GM12878 (cell line): ENCODE measurements around the gene CXCL12. TPM values are rescaled to one million over a fixed set of nuclear protein-coding genes. Genes with fewer than 3 reads are reported as not detected.

Experiments
- ATAC-seq: fragments of 200-7000 bp; cut with Tn5 transposase; 3 replicates; pipeline ENCODE4 v1.9.1; 2020; ENCODE audit warnings: mild to moderate bottlenecking, moderate library complexity
- BruUV-seq: library from RNA; stranded (reverse); fragments of 400-500 nt; replicated peaks from 2 replicates; lab custom pipeline; 2021; lab: Mats Ljungman, UMichigan
- CTCF ChIA-PET: fragments of 300-600 bp; sonication (Branson Sonifier 250); formaldehyde crosslinking; extraction: SDS; loops from one replicate; lab custom pipeline; 2021; ENCODE audit warnings: inconsistent platforms; lab: Yijun Ruan, JAX
- POLR2A ChIA-PET: fragments of 350-600 bp; formaldehyde crosslinking; extraction: SDS; loops from one replicate; lab custom pipeline; 2021; ENCODE audit warnings: inconsistent platforms; lab: Charles Lee
- RAD21 ChIA-PET: fragments of 300-600 bp; sonication (Branson Sonifier 250); formaldehyde crosslinking; loops from one replicate; lab custom pipeline; 2023; ENCODE audit warnings: antibody characterized with exemption; ENCODE audit not compliant: unreplicated experiment; lab: Charles Lee
- SMC1A ChIA-PET: fragments of 300-600 bp; sonication (Branson Sonifier 250); formaldehyde crosslinking; loops from one replicate; lab custom pipeline; 2023; ENCODE audit not compliant: unreplicated experiment, uncharacterized antibody; lab: Charles Lee
- DNase-seq: peaks from one replicate; pipeline ENCODE4 v3.0.0-alpha.2; 2011; ENCODE audit warnings: low read depth, low spot score
- FAIRE-seq: peaks from 3 replicates; lab custom pipeline; 2011; peaks lifted over from hg19 to GRCh38; lab: Jason Lieb, UNC
- H2AFZ ChIP-seq: 2 replicates; pipeline ENCODE4 v1.6.0; 2011; ENCODE audit warnings: low read depth, low read length, control low read depth; ENCODE audit not compliant: control insufficient read depth
- H3K27ac ChIP-seq: 2 replicates; pipeline ENCODE4 v1.5.1; 2011; ENCODE audit warnings: control low read depth; ENCODE audit not compliant: control insufficient read depth, insufficient read depth
- H3K27me3 ChIP-seq, 2 experiments: replicated peaks in 1 of 2; 2 replicates each; pipeline versions ENCODE4 v1.6.0 to v1.6.1; 2011; ENCODE audit warnings: low read length in 1 of 2; ENCODE audit not compliant: control insufficient read depth in 2 of 2, insufficient read depth in 2 of 2
- H3K36me3 ChIP-seq, 2 experiments: 2 replicates each; pipeline ENCODE4 v1.5.1; 2011; ENCODE audit warnings: low read length in 1 of 2; ENCODE audit not compliant: control insufficient read depth in 2 of 2, insufficient read depth in 2 of 2
- H3K4me1 ChIP-seq: 2 replicates; pipeline ENCODE4 v1.6.1; 2011; ENCODE audit warnings: mild to moderate bottlenecking, low read length, moderate library complexity, mixed read lengths; ENCODE audit not compliant: control insufficient read depth, insufficient read depth
- H3K4me2 ChIP-seq: 2 replicates; pipeline ENCODE4 v1.6.0; 2011; ENCODE audit warnings: control low read depth; ENCODE audit not compliant: control insufficient read depth, insufficient read depth
- H3K4me3 ChIP-seq: fragments of 200-600 bp; sonication (generic); 2 replicates; pipeline ENCODE4 v1.5.1; 2016
- H3K79me2 ChIP-seq: 2 replicates; pipeline ENCODE4 v1.6.0; 2011; ENCODE audit warnings: low read length; ENCODE audit not compliant: control insufficient read depth, insufficient read depth
- H3K9ac ChIP-seq: 2 replicates; pipeline ENCODE4 v1.8.0; 2011; ENCODE audit warnings: low read length, control low read depth, mixed read lengths; ENCODE audit not compliant: control insufficient read depth, insufficient read depth
- H3K9me3 ChIP-seq: replicated peaks from 3 replicates; pipeline ENCODE4 v1.5.1; 2011; ENCODE audit warnings: mild to moderate bottlenecking, low read length; ENCODE audit not compliant: control insufficient read depth, insufficient read depth
- H4K20me1 ChIP-seq: 2 replicates; pipeline ENCODE4 v1.6.0; 2011; ENCODE audit not compliant: control insufficient read depth, insufficient read depth
- ASH2L ChIP-seq: fragments of 300-600, 200-600 bp; sonication (generic); IDR thresholded peaks from 2 replicates; pipeline ENCODE4 v1.6.1; 2017; ENCODE audit warnings: low read depth, mild to moderate bottlenecking, borderline replicate concordance
- ATF7 ChIP-seq: fragments of 450-650 bp; IDR thresholded peaks from 2 replicates; pipeline ENCODE4 v1.6.1; 2016; ENCODE audit warnings: low read depth, mild to moderate bottlenecking
- BCL3 ChIP-seq: IDR thresholded peaks from 2 replicates; pipeline ENCODE4 v1.6.1; 2011; ENCODE audit warnings: borderline replicate concordance, low read depth, mild to moderate bottlenecking, moderate library complexity, low read length; ENCODE audit not compliant: insufficient read depth, poor library complexity, severe bottlenecking
- CEBPB ChIP-seq, 2 experiments: fragments of 150-350 bp in 1 of 2; IDR thresholded peaks; 2 replicates each; pipeline ENCODE4 v1.6.1; 2012 to 2014; ENCODE audit warnings: low read depth in 2 of 2, low read length in 2 of 2, borderline replicate concordance in 1 of 2, inconsistent platforms in 1 of 2
- E2F8 ChIP-seq: fragments of 450-650 bp; IDR thresholded peaks from 2 replicates; pipeline ENCODE4 v1.6.1; 2018; ENCODE audit warnings: mild to moderate bottlenecking, low read depth, moderate library complexity; ENCODE audit not compliant: partially characterized antibody
- IRF5 ChIP-seq: fragments of 450-650 bp; IDR thresholded peaks from 2 replicates; pipeline ENCODE4 v1.6.1; 2017; ENCODE audit warnings: borderline replicate concordance
- KAT2A ChIP-seq: conservative IDR thresholded peaks from 2 replicates; pipeline ENCODE4 v1.6.1; 2011; ENCODE audit warnings: low read depth, low read length; ENCODE audit not compliant: control insufficient read depth
- KDM1A ChIP-seq: fragments of 200-600 bp; sonication (generic); IDR thresholded peaks from 2 replicates; pipeline ENCODE4 v1.6.1; 2016; ENCODE audit warnings: borderline replicate concordance
- MEF2A ChIP-seq: IDR thresholded peaks from 2 replicates; pipeline ENCODE4 v1.6.1; 2011; ENCODE audit warnings: low read depth, mild to moderate bottlenecking, low read length, moderate library complexity; ENCODE audit not compliant: insufficient read depth
- NR2C1 ChIP-seq: fragments of 450-650 bp; IDR thresholded peaks from 2 replicates; pipeline ENCODE4 v1.6.1; 2017; ENCODE audit warnings: antibody characterized with exemption, mild to moderate bottlenecking, moderate library complexity
- SPI1 ChIP-seq: IDR thresholded peaks from 2 replicates; pipeline ENCODE4 v1.6.1; 2011; ENCODE audit warnings: low read depth, mild to moderate bottlenecking, low read length, moderate library complexity, borderline replicate concordance; ENCODE audit not compliant: insufficient read depth
- TCF12 ChIP-seq: IDR thresholded peaks from 2 replicates; pipeline ENCODE4 v1.6.1; 2011; ENCODE audit warnings: low read depth, mild to moderate bottlenecking, low read length
- ZNF207 ChIP-seq: fragments of 450-650 bp; IDR thresholded peaks from 2 replicates; pipeline ENCODE4 v1.6.1; 2014; ENCODE audit warnings: antibody characterized with exemption, mild to moderate bottlenecking, borderline replicate concordance
- WGBS: methylation state at CpG from one replicate; pipeline ENCODE4 v1.1.6; 2016; ENCODE audit warnings: low lambda C conversion rate; ENCODE audit not compliant: insufficient replicate concordance, insufficient coverage; ENCODE audit errors: missing lambda C conversion rate; 5-methylcytosine and 5-hydroxymethylcytosine counted together
- in situ Hi-C: fragments of 300-500 bp; cut with MboI; formaldehyde crosslinking; loops from 9 replicates; pipeline ENCODE4 v1.14.3; 2018; ENCODE audit warnings: mixed read lengths
- intact Hi-C: fragments of 100-400 bp; cut with micrococcal nuclease; formaldehyde crosslinking; loops from one replicate; pipeline ENCODE4 v1.14.2; 2022; ENCODE audit not compliant: unreplicated experiment
- polyA plus RNA-seq, 11 experiments: library from polyadenylated mRNA; depleted of rRNA in 4 of 11; unstranded in 6 of 11; stranded (reverse) in 5 of 11; fragments of >200 nt; fragmentation: Nextera tagmentation in 4 of 11; fragmentation: Illumina TruSeq in 1 of 11; extraction: Ambion mirVana in 4 of 11; extraction: Trizol in 1 of 11; gene quantifications; 1 replicate in 1 of 11; 2 replicates in 10 of 11; pipeline versions ENCODE4 v1.2.1 to v1.2.3, GENCODE V29; 2011 to 2016; ENCODE audit warnings: inconsistent platforms in 2 of 11, missing spikeins in 2 of 11, low read depth in 1 of 11
- total RNA-seq, 4 experiments: library from RNA; depleted of rRNA in 3 of 4; stranded (reverse); fragments of >200 nt in 3 of 4; fragmentation: Illumina TruSeq in 1 of 4; extraction: Trizol in 1 of 4; gene quantifications; 2 replicates each; pipeline versions ENCODE4 v1.2.1 to v1.2.3, GENCODE V29; 2013 to 2021
- TF ChIP-seq, protein P1 (sequence below): fragments of 450-650 bp; IDR thresholded peaks from 2 replicates; pipeline ENCODE4 v1.6.1; 2016; ENCODE audit warnings: mild to moderate bottlenecking, moderate library complexity, borderline replicate concordance

CXCL12 gene
- total and polyA plus RNA-seq, 10 of the 15 experiments (the other 5 are each of a cell fraction or from before 2014, with no cell fraction given) = 0.03 to 4.5 (median 0.53) TPM

DNA sequence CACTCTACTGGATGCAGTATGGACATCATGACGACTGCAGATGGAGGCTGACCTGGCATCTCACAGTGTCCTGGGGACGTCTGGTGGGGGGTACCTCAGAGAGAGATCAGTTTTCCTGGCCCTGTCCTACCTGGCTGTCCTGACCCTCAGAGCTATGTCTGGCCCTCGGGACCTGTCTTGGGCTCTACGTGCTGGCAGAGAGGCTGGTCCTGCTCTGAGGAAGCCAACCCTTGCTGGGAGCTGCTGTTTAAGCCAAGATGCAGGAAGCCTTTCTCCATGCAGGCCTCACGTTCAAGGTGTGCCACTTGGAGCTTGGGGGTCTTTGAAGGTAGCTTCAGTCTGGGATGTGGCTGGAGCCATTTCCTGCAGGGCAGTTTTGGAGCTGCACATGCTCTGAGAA is 42.1 kb upstream of the CXCL12 start:
- in situ Hi-C loops = no loop called here
- 3% methylated on average over 5 of the region's 5 CpGs for WGBS
- SMC1A ChIA-PET = no interaction called here
- FAIRE-seq (no peak), ATAC-seq (no peak), DNase-seq (no peak)
- H4K20me1 ChIP-seq = no peaks in the 10 kb centered on the region
- H3K4me3 ChIP-seq = no peak overlapping the region
- RAD21 ChIA-PET = no interaction called here
- no peaks in the 10 kb centered on the region for H3K79me2 ChIP-seq
- no peak overlapping the region for H3K27ac ChIP-seq
- H3K9ac ChIP-seq = no peak overlapping the region
- intact Hi-C loops = no loop called here
- BruUV-seq = no TSS peak
- no peak overlapping the region for H3K4me2 ChIP-seq
- no peaks in the 10 kb centered on the region for H3K27me3 ChIP-seq
- no peak overlapping the region for H2AFZ ChIP-seq
- POLR2A ChIA-PET = no interaction called here
- H3K9me3 ChIP-seq = no peaks in the 10 kb centered on the region; the same call in 2 of the 3 replicates
- CTCF ChIA-PET = no interaction called here
- H3K4me1 ChIP-seq = no peaks in the 10 kb centered on the region
- no peaks in the 10 kb centered on the region for H3K36me3 ChIP-seq
- TF ChIP-seq SPI1 (no peak), TCF12 (no peak), KDM1A (no peak), IRF5 (no peak), BCL3 (no peak), ASH2L (no peak), E2F8 (no peak), MEF2A (no peak), ZNF207 (no peak), NR2C1 (no peak), ATF7 (no peak), CEBPB (IDR thresholded peaks at IDR 0.05; ENCODE audit: borderline replicate concordance in 1 of 2, low read depth in 2 of 2, low read length in 2 of 2) (no peak), KAT2A (no peak)
- TF ChIP-seq, protein P1, sequence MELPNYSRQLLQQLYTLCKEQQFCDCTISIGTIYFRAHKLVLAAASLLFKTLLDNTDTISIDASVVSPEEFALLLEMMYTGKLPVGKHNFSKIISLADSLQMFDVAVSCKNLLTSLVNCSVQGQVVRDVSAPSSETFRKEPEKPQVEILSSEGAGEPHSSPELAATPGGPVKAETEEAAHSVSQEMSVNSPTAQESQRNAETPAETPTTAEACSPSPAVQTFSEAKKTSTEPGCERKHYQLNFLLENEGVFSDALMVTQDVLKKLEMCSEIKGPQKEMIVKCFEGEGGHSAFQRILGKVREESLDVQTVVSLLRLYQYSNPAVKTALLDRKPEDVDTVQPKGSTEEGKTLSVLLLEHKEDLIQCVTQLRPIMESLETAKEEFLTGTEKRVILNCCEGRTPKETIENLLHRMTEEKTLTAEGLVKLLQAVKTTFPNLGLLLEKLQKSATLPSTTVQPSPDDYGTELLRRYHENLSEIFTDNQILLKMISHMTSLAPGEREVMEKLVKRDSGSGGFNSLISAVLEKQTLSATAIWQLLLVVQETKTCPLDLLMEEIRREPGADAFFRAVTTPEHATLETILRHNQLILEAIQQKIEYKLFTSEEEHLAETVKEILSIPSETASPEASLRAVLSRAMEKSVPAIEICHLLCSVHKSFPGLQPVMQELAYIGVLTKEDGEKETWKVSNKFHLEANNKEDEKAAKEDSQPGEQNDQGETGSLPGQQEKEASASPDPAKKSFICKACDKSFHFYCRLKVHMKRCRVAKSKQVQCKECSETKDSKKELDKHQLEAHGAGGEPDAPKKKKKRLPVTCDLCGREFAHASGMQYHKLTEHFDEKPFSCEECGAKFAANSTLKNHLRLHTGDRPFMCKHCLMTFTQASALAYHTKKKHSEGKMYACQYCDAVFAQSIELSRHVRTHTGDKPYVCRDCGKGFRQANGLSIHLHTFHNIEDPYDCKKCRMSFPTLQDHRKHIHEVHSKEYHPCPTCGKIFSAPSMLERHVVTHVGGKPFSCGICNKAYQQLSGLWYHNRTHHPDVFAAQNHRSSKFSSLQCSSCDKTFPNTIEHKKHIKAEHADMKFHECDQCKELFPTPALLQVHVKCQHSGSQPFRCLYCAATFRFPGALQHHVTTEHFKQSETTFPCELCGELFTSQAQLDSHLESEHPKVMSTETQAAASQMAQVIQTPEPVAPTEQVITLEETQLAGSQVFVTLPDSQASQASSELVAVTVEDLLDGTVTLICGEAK = no peak
